Neural progenitor cell (in vitro differentiated cells): Measurements from ENCODE around the gene SNX14. TPM values are rescaled to one million over a fixed set of nuclear protein-coding genes. Genes with fewer than 3 reads are reported as not detected.

Source experiments
- DNase-seq: peaks from one replicate; pipeline ENCODE4 v3.0.0-alpha.2; 2016; ENCODE audit warnings: low spot score
- H2AFZ ChIP-seq: fragments of 200-600 bp; sonication (generic); replicated peaks from 2 replicates; pipeline ENCODE4 v1.6.1; 2016; ENCODE audit warnings: antibody characterized with exemption
- H3F3A ChIP-seq: fragments of 200-600 bp; sonication (generic); 2 replicates; pipeline ENCODE4 v1.6.1; 2016; ENCODE audit warnings: antibody characterized with exemption, low read depth
- H3K27ac ChIP-seq: fragments of 200-600 bp; sonication (generic); 2 replicates; pipeline ENCODE4 v1.5.1; 2016; ENCODE audit warnings: mild to moderate bottlenecking
- H3K27me3 ChIP-seq: fragments of 200-600 bp; sonication (generic); 2 replicates; pipeline ENCODE4 v1.6.1; 2016; ENCODE audit warnings: mild to moderate bottlenecking, moderate library complexity
- H3K36me3 ChIP-seq: fragments of 200-600 bp; sonication (generic); 2 replicates; pipeline ENCODE4 v1.5.1; 2016
- H3K4me1 ChIP-seq: fragments of 200-600 bp; sonication (generic); 2 replicates; pipeline ENCODE4 v1.6.1; 2016; ENCODE audit warnings: mixed run types
- H3K4me2 ChIP-seq: fragments of 200-600 bp; sonication (generic); 2 replicates; pipeline ENCODE4 v1.6.1; 2016
- H3K4me3 ChIP-seq: fragments of 200-600 bp; sonication (generic); 2 replicates; pipeline ENCODE4 v1.5.1; 2016
- H3K79me2 ChIP-seq: fragments of 200-600 bp; sonication (generic); 2 replicates; pipeline ENCODE4 v1.6.1; 2016; ENCODE audit warnings: low read depth
- H3K9ac ChIP-seq: fragments of 200-600 bp; sonication (generic); 2 replicates; pipeline ENCODE4 v1.6.1; 2016
- H3K9me3 ChIP-seq: fragments of 200-600 bp; sonication (generic); 2 replicates; pipeline ENCODE4 v1.5.1; 2016; ENCODE audit warnings: low read depth
- H4K20me1 ChIP-seq: fragments of 200-600 bp; sonication (generic); 2 replicates; pipeline ENCODE4 v1.6.1; 2016; ENCODE audit warnings: low read depth
- H3K27ac Mint-ChIP-seq: 3 replicates; pipeline ENCODE4 v1.8.0; 2021; ENCODE audit warnings: mixed read lengths
- H3K27me3 Mint-ChIP-seq: 2 replicates; pipeline ENCODE4 v1.8.0; 2022; ENCODE audit warnings: low read depth, mild to moderate bottlenecking, inconsistent platforms, moderate library complexity, mixed read lengths; ENCODE audit not compliant: insufficient read depth
- H3K36me3 Mint-ChIP-seq: 3 replicates; pipeline ENCODE4 v1.8.0; 2021; ENCODE audit warnings: mixed read lengths
- H3K4me1 Mint-ChIP-seq: 3 replicates; pipeline ENCODE4 v1.8.0; 2021; ENCODE audit warnings: mixed read lengths
- H3K4me3 Mint-ChIP-seq: 3 replicates; pipeline ENCODE4 v1.8.0; 2021; ENCODE audit warnings: mild to moderate bottlenecking, moderate library complexity, mixed read lengths
- H3K9me3 Mint-ChIP-seq: 3 replicates; pipeline ENCODE4 v1.8.0; 2020; ENCODE audit warnings: mixed read lengths
- CTCF ChIP-seq: fragments of 200-600 bp; sonication (generic); IDR thresholded peaks from 2 replicates; pipeline ENCODE4 v1.5.1; 2017; ENCODE audit warnings: antibody characterized with exemption, mild to moderate bottlenecking
- EZH2 ChIP-seq: fragments of 200-600 bp; sonication (generic); IDR thresholded peaks from 2 replicates; pipeline ENCODE4 v1.6.1; 2017; ENCODE audit warnings: antibody characterized with exemption, mild to moderate bottlenecking, moderate library complexity
- EZH2phosphoT487 ChIP-seq: fragments of 200-600 bp; sonication (generic); IDR thresholded peaks from 2 replicates; pipeline ENCODE4 v1.6.1; 2017; ENCODE audit warnings: antibody characterized with exemption
- total RNA-seq: library from RNA; depleted of rRNA; stranded (reverse); fragments of >200 nt; gene quantifications from 2 replicates; pipeline ENCODE4 v1.2.3, GENCODE V29; 2015; ENCODE audit warnings: low replicate concordance

The SNX14 gene
- total RNA-seq, 1 donor from 2014 or later = 95.2 TPM

- no peak overlapping the region for H3K4me3 Mint-ChIP-seq
- no peaks in the 10 kb centered on the region for H3K4me1 Mint-ChIP-seq
- Histone ChIP-seq H3K27me3 (no peaks in the 10 kb centered on the region), H3F3A (peaks cover 56% of the 10 kb centered on the region), H3K4me1 (no peaks in the 10 kb centered on the region), H4K20me1 (no peaks in the 10 kb centered on the region), H3K79me2 (no peaks in the 10 kb centered on the region), H3K4me3 (no peak overlapping the region), H3K9ac (no peak overlapping the region), H3K9me3 (no peaks in the 10 kb centered on the region), H3K36me3 (no peaks in the 10 kb centered on the region), H3K4me2 (no peak overlapping the region), H2AFZ (no peak overlapping the region), H3K27ac (no peak overlapping the region)
- H3K27me3 Mint-ChIP-seq = no peaks in the 10 kb centered on the region
- TF ChIP-seq EZH2 = no peak
- TF ChIP-seq CTCF = no peak
- no peak for TF ChIP-seq EZH2phosphoT487
- DNase-seq = no peak
- H3K9me3 Mint-ChIP-seq = no peaks in the 10 kb centered on the region
- no peaks in the 10 kb centered on the region for H3K36me3 Mint-ChIP-seq
- no peak overlapping the region for H3K27ac Mint-ChIP-seq
Measured at GRCh38 chr6:85602100-85602499, 8.4 kb upstream of the SNX14 start.

- no peaks in the 10 kb centered on the region for H3K9me3 ChIP-seq
- H3K4me1 ChIP-seq = no peaks in the 10 kb centered on the region
- peaks cover 8% of the 10 kb centered on the region for H3K27me3 ChIP-seq
- no peaks in the 10 kb centered on the region for H3K36me3 ChIP-seq
- no peaks in the 10 kb centered on the region for H4K20me1 ChIP-seq
- H3K9me3 Mint-ChIP-seq = no peaks in the 10 kb centered on the region
- no peak overlapping the region for H3K4me3 Mint-ChIP-seq
- TF ChIP-seq CTCF = no peak
- TF ChIP-seq EZH2phosphoT487 = no peak
- no peak for TF ChIP-seq EZH2
- no peak overlapping the region for H2AFZ ChIP-seq
- no peak overlapping the region for H3K27ac Mint-ChIP-seq
- H3K27me3 Mint-ChIP-seq = no peaks in the 10 kb centered on the region
- H3K4me2 ChIP-seq = no peak overlapping the region
- DNase-seq = no peak
- no peak overlapping the region for H3K4me3 ChIP-seq
- H3K79me2 ChIP-seq = no peaks in the 10 kb centered on the region
- H3K9ac ChIP-seq = no peak overlapping the region
- H3F3A ChIP-seq = peaks cover 50% of the 10 kb centered on the region
- H3K27ac ChIP-seq = no peak overlapping the region
- H3K4me1 Mint-ChIP-seq = no peaks in the 10 kb centered on the region
- no peaks in the 10 kb centered on the region for H3K36me3 Mint-ChIP-seq
Measured at GRCh38 chr6:85600713-85601313, 7.2 kb upstream of the SNX14 start.

GRCh38 chr6:85594197-85594930, 706 bp upstream of the SNX14 start:
- peaks cover 16% of the 10 kb centered on the region for H3K4me1 Mint-ChIP-seq
- no peaks in the 10 kb centered on the region for H3K36me3 ChIP-seq
- no peaks in the 10 kb centered on the region for H4K20me1 ChIP-seq
- peak; percentile 41 for TF ChIP-seq EZH2
- no peak for TF ChIP-seq EZH2phosphoT487
- no peak for TF ChIP-seq CTCF
- no peaks in the 10 kb centered on the region for H3K9me3 ChIP-seq
- H3K4me2 ChIP-seq = peak overlapping the region; percentile 81
- H2AFZ ChIP-seq = peak overlapping the region; percentile 92
- peaks cover 24% of the 10 kb centered on the region for H3K9me3 Mint-ChIP-seq
- DNase-seq = peak; percentile 40
- peaks cover 38% of the 10 kb centered on the region for H3F3A ChIP-seq
- H3K4me1 ChIP-seq = no peaks in the 10 kb centered on the region
- H3K4me3 Mint-ChIP-seq = peak overlapping the region; percentile 96
- peaks cover 16% of the 10 kb centered on the region for H3K79me2 ChIP-seq
- no peak overlapping the region for H3K9ac ChIP-seq
- peaks cover 35% of the 10 kb centered on the region for H3K27me3 ChIP-seq
- peaks cover 3% of the 10 kb centered on the region for H3K27me3 Mint-ChIP-seq
- no peak overlapping the region for H3K27ac Mint-ChIP-seq
- peaks cover 22% of the 10 kb centered on the region for H3K36me3 Mint-ChIP-seq
- H3K4me3 ChIP-seq = peak overlapping the region; percentile 76
- H3K27ac ChIP-seq = no peak overlapping the region
